Renal cortical epithelial cell (primary cell): ENCODE data around the gene KIF26A. TPM values are rescaled to one million over a fixed set of nuclear protein-coding genes. Genes with fewer than 3 reads are reported as not detected.

Source experiments
- DNase-seq: peaks from one replicate; pipeline ENCODE4 v3.0.0-alpha.2; 2011; ENCODE audit warnings: low read depth
- total RNA-seq: library from RNA; depleted of rRNA; stranded (reverse); fragments of >200 nt; gene quantifications from 2 replicates; pipeline ENCODE4 v1.2.3, GENCODE V29; 2014

The KIF26A gene
- total RNA-seq, 1 donor from 2014 or later = 0.05 TPM

DNA sequence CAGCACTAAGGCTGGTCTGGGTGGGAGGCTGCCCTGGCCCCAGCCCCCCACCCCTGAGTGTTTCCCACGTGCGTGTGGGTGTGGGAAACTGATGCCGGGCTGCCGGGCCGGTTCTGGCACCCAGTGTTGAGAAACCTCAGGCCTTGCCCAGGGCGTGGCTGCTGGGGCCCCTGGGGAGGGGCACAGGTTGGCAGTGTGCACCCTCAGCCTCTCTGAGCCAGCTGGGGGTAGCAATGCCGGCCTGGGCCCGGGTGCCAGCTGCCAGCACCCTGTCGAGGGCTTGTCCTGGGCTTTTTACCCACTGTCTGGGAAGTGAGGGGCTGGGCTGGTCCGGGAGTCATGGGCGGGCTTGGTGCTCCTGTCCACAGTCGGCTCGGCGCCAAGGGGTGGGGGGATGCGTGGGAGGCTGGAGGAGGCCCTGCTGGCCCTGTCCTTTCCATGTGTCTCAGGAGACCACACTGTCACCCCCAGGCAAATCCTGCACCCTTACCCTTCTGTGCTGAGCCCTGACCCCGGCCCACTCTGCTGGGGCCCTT lies 37.2 kb upstream of the KIF26A start:
- no peak for DNase-seq

DNA sequence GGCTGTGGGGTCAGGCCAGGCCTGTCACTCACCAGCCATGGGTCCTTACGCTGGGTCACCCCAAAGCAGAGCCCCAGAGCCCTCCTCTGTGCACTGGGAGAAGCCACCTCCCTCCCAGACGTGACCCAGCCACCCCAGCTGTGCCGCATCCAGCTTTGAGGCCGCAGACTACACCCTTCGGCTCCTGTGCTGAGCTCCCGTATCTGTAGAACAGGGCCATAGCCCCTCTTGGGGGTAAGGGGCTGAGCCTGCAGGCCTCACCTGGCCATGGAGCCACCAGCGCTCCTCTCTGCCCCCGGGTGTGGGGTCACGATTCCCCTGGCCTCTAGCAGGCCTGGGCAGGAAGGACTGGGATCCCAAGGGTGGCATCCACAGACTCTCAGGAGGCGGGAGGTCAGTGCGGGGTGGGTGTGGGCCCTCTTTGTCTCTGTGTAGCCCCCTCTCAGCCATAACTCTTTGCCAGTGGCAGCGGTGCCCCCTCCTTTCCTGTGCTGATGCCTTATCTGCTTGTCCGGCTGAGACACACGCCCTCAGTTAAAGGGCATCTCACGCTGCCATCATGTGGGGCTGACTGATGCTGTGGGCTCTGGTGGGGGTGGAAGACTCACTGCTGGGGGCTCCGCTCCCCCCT lies 36.6 kb upstream of the KIF26A start:
- no peak for DNase-seq

DNA sequence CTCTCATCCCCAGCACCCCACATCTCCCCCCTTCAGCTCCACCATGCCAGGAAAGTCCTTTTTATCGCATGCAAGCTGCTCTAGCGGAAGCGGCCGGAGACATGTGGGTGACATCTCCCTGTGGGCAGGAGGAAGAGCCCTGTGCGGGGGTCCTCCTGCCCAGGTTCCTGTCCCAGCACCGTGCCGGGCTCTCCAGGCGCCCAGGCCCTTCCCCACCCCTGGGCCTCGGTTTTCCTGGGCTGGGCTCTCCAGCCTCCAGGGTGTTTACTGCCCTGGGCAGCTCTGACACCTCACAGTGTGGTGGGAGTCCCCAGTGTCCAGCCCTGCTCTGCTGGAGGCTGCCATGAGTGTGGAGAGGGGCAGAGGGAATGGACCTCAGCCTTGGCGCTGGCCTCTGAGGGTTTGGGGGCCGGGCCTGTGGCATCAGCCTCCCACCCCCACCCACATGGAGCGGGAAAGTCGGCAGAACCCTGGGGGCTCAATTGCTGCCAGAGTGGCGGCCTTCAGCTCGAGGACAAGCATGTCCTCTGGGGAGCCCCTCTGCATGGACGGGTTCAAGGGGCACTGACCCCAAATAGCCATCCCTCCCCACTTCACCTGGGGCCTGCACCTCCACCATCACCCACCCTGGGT lies 36.0 kb upstream of the KIF26A start:
- no peak for DNase-seq

DNA sequence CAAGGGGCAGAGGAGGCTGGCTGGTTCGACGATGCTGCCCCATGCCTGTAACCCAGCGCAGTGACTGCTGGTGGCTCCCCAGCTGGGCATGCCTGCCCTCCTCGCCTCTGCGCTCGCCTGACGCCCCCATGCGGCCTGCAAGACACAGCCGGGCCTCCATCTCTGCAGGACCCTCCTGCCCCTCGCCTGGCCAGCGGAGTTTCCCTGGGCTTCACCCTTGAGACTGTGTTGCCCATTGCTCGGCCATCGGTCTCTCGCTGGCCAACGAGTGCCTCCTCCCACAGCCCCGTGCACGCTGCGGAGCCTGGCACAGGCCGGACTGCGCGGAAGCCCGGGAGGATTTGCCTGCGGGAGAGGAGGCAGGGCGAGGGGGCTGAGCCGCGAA lies 35.3 kb upstream of the KIF26A start:
- no peak for DNase-seq

DNA sequence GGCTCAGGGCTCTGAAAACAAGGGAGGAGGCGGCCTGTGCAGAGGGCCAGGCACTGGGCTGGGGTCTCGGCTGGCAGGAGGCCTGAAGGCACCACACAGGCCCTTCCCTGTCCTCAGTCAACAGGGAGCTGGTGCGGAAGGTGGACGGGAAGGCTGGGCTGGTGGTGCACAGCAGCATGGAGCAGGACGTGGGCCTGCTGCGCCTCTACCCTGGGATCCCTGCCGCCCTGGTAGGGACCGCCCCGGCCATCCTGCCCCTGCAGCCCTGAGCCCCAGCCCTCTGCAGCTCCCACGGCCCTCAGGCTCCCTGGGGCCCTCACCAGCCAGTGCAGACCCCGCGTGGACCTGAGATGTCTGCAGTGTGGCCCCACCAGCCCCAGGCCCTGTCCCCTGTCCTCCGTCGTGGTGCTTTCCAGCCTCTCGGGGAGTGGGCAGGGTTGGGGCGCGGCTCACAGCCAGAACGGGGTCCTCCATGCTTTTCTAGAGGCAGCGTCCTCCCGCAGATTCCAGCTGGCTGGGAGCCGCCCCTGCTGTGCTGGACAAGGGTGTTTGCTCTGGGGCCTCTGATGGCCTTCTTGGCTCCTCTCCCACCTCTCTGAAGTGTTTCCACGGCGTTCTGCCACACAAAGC lies 34.8 kb upstream of the KIF26A start:
- DNase-seq = no peak

DNA sequence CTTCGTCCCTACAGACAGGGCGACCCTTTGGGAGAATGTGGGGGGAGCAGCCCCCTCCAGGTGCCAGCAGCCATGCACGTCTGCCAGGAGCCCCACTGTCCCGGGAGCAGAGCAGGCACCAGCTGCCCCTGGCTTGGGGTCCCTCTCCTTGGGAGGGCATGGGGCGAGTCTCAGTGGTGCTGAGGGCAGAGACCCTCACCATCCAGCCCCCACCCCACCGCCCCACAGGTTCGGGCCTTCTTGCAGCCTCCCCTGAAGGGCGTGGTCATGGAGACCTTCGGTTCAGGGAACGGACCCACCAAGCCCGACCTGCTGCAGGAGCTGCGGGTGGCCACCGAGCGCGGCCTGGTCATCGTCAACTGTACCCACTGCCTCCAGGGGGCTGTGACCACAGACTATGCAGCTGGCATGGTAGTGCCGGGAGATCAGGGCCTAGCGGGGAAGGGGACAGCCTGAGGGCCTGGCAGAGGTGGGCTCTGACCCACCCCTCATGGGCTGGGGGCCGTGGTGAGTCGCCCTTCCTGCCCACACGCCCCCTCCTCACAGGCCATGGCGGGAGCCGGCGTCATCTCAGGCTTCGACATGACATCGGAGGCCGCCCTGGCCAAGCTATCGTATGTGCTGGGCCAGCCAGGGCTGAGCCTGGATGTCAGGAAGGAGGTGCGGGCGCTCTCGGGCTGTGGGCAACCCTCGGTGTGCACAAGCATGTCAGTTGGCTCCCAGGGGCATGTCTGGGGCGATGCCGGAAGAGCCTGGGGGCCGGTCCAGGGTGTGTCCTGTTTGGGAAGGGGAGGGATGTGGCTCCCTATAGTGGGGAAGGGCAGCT lies 34.1 kb upstream of the KIF26A start:
- no peak for DNase-seq

GRCh38 chr14:104105071-104105821 lies 33.1 kb upstream of the KIF26A start:
- DNase-seq = no peak

DNA sequence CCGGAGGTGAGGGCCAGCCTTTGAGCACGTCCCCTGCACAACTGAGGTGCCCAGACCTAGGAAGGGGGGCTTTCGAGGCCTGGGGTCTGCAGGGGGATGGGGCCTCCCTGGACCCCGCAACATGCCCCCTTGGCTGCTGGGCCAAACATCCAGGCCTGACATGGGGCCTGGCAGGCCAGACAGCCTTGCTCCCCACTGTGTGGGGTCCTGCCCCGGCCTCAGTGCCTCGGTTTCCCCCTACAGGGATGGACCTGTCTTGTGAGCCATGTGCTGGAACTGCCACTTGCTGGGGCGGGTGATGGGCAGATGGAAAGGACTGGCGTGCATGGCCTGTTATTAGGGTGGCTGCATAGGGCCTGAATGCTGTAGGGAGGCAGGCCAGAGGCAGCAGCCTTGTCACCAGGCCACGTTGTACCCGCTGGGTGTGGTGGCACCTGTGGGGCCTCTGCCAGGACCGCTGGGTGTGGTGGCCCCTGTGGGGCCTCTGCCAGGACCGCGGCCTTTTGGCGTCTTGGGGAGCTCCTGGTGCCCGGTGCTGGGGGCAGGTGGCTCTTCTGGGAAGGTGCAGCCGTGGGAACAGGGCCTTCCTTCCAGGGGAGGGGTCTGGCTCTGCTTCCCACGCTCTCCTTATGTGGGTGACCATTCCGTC lies 32.4 kb upstream of the KIF26A start:
- DNase-seq = no peak

GRCh38 chr14:104106471-104106991 lies 31.9 kb upstream of the KIF26A start:
- no peak for DNase-seq

DNA sequence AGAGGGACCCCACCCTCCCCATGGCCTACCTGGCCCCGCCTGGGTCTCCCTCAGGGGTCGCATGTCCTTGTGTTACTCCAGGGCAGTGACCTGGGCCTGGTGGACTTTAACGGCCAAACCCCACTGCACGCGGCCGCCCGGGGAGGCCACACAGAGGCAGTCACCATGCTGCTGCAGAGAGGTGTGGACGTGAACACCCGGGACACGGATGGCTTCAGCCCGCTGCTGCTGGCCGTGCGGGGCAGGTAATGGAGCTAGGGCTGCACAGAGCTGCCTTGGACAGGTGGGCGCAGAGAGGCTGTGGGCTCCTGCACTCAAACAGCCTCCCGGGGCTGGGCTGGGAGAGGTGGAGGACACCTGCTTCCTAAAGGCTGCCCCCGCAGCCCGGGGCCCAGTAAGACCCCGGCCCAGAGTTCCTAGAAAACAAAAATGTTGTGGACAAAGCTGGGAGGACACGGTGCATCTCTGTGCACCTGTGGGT lies 31.2 kb upstream of the KIF26A start:
- no peak for DNase-seq

GRCh38 chr14:104107611-104108569 lies 30.5 kb upstream of the KIF26A start:
- no peak for DNase-seq

- no peak for DNase-seq
Observed at GRCh38 chr14:104108570-104109541, 29.5 kb upstream of the KIF26A start.

DNA sequence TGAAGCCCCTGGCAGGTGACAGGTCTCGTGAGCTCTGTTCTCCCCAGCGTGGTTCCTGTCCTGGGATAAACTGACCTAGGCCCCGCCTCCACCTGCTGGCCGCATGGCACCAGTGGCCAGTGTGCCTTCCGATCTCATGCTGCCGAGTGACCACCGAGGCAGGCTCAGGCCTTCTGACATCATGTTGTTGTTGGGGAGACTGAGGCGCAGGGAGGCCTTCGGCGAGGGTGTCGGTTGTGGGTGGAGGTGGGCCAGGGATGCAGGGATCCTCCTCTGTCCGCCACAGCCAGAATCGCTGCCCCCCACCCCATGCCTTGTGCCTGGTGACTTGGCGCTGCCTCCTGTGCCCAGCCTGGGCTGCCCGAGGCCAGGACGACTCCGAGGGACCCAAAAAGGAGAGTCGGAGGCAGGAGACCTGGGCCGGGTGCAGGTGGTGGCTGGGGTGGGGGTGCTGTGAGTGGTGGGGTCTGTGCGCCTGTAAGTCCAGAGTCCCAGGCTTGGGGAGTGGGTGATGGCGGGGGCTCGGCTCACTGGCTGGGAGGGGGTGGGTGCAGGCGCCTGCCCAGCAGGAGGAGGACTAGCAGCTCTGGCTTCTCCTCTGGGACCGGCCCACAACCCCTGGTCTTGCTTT lies 28.5 kb upstream of the KIF26A start:
- no peak for DNase-seq

DNA sequence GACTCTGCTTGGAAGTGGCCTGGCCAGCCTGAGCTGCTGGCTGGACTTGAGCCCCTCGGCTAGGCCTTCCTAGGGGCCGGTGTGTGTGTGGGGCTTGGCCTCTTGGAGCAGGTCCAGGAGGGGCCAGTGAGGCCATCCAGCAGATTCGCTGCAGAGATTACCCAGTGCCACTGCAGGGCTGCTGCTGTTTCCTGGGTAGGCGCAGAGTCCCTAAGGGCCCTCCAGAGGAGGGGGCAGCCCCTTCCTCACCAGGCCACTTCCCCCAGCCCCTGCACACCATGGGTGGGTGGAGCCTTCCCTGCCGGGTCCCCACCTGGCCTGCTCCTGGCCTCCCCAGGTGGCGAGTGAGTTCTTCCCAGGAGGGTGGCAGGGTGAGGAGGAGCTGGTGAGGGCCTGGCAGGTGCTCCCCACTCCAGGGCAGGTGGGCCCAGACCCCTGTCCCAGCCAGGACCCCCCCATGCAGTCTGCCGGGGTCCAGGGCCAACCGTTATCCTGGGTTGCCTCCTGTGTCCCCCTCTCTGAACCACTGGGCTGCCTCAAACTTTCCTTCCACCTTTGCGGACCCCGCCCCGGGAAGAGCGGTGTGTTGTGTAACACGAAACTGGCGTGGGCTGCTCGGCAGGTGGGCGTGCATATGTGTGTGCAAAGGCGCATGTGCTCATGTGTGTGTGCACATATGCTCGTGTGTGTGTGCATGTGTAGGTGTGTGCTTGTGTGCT lies 27.7 kb upstream of the KIF26A start:
- DNase-seq = no peak

GRCh38 chr14:104111301-104112112 lies 26.9 kb upstream of the KIF26A start:
- DNase-seq = no peak

DNA sequence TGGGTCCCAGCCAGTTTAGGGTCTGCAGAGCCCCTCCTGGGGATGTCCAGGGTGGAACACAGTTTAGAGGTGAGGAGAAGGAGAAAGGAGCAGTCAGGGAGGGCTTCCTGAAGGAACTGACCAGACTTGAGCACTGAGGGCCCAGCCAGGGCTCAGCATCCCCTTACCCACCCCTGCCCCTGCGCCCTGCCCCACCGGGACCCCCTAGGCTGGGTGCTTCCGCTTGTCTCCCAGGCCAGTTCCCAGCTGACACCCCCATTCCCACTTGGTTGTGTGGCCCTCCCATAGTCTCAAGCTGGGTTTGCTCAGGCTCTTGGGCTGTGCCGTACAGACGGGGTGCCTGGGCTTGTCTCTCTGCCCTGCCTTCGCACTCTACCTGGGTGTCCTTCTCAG lies 26.3 kb upstream of the KIF26A start:
- DNase-seq = no peak
